Measurements from ENCODE around the gene KCNE1. TPM values are rescaled to one million over a fixed set of nuclear protein-coding genes. Genes with fewer than 3 reads are reported as not detected.
"Not testable (repeated sequence)": the region's sequence is repeated elsewhere in the genome, so short reads cannot be mapped to it uniquely, and the experiment has no call there.

KCNE1 gene
- total and polyA plus RNA-seq, 2 of the 13 experiments (the other 11 are each of a cell fraction or from before 2014, with no cell fraction given), result 0.35 TPM; not detected in 1

- intact Hi-C loops (cut with micrococcal nuclease; ENCODE audit: unreplicated experiment) (no loop called here), in situ Hi-C loops (cut with HindIII; ENCODE audit: extremely low pct_ligation_motif_present, low pct_unique_long_range_greater_than_20kb) (no loop called here)
- H3K27ac ChIP-seq (ENCODE audit: extremely low read length, insufficient read depth, low read length), result no peak overlapping the region
- TF ChIP-seq MIER2 (CRISPR knock-in tag; IDR thresholded peaks at IDR 0.05) (no peak), CREB1 (IDR thresholded peaks at IDR 0.05) (0 out of 2 replicates have a peak, but pooled peaks have one; percentile 7), CREB1 (CRISPR knock-in tag; IDR thresholded peaks at IDR 0.05) (no peak), MTF1 (CRISPR knock-in tag; IDR thresholded peaks at IDR 0.05) (no peak)
- no peaks in the 10 kb centered on the region; the same call in 1 of the 2 replicates for H3K9me3 ChIP-seq (ENCODE audit: low read length)
- no peaks in the 10 kb centered on the region for H3K36me3 ChIP-seq (replicated peaks in 1 of 2; ENCODE audit: control insufficient read depth in 1 of 2, insufficient read depth in 2 of 2, low read length in 2 of 2)
- ChIA-PET CTCF (ENCODE audit: low intra/inter-chr PET ratio, low total read pairs) (no interaction called here), POLR2A (interaction anchor here (0.9 kb wide), 1 partner anchor 24 kb away, joined by 4 read pairs; no protein-coding TSS in a partner anchor)
- H3K4me1 ChIP-seq (ENCODE audit: insufficient read depth, low read length), result peaks cover 22% of the 10 kb centered on the region
- H2AFZ ChIP-seq (ENCODE audit: low read length), result no peak overlapping the region
- no peaks in the 10 kb centered on the region for H3K27me3 ChIP-seq (ENCODE audit: control insufficient read depth in 1 of 2, insufficient read depth in 2 of 2, low read length in 2 of 2)
- H3K79me2 ChIP-seq (ENCODE audit: insufficient read depth, low read length), result no peaks in the 10 kb centered on the region
- ATAC-seq (no peak), FAIRE-seq (no peak), DNase-seq (ENCODE audit: low spot score) (no peak)
- no peak overlapping the region for H3K4me2 ChIP-seq (ENCODE audit: low read depth, low read length)
- H3K4me3 ChIP-seq (replicated peaks in 1 of 3; ENCODE audit: insufficient read depth in 1 of 3, low read depth in 2 of 3, low read length in 3 of 3), result no peak overlapping the region
- H4K20me1 ChIP-seq (ENCODE audit: insufficient read depth, low read length), result no peaks in the 10 kb centered on the region
- WGBS (ENCODE audit: low lambda C conversion rate), result 13% methylated on average over 2 of the region's 3 CpGs
- H3K9ac ChIP-seq (ENCODE audit: insufficient read depth, low read depth, low read length), result no peak overlapping the region
- no TSS peak for BruUV-seq (replicated peaks)
Measured at GRCh38 chr21:34498623-34499022, 13.4 kb downstream of the KCNE1 start.

- H2AFZ ChIP-seq (ENCODE audit: low read length); CTCF ChIA-PET (ENCODE audit: low intra/inter-chr PET ratio, low total read pairs); intact Hi-C loops (cut with micrococcal nuclease; ENCODE audit: unreplicated experiment); H3K27ac ChIP-seq (ENCODE audit: extremely low read length, insufficient read depth, low read length); H4K20me1 ChIP-seq (ENCODE audit: insufficient read depth, low read length); H3K4me3 ChIP-seq (replicated peaks in 1 of 3; ENCODE audit: insufficient read depth in 1 of 3, low read depth in 2 of 3, low read length in 3 of 3); in situ Hi-C loops (cut with HindIII; ENCODE audit: extremely low pct_ligation_motif_present, low pct_unique_long_range_greater_than_20kb); H3K27me3 ChIP-seq (ENCODE audit: control insufficient read depth in 1 of 2, insufficient read depth in 2 of 2, low read length in 2 of 2); H3K4me2 ChIP-seq (ENCODE audit: low read depth, low read length); DNase-seq (ENCODE audit: low spot score); H3K79me2 ChIP-seq (ENCODE audit: insufficient read depth, low read length); BruUV-seq (replicated peaks); FAIRE-seq; H3K9me3 ChIP-seq (ENCODE audit: low read length); POLR2A ChIA-PET; H3K36me3 ChIP-seq (replicated peaks in 1 of 2; ENCODE audit: control insufficient read depth in 1 of 2, insufficient read depth in 2 of 2, low read length in 2 of 2); H3K4me1 ChIP-seq (ENCODE audit: insufficient read depth, low read length); H3K9ac ChIP-seq (ENCODE audit: insufficient read depth, low read depth, low read length): not testable (repeated sequence)
- WGBS (ENCODE audit: low lambda C conversion rate), result no CpG with 5 or more reads among the region's 5 CpGs
- ATAC-seq, result peak; percentile 69
Measured at GRCh38 chr21:34483854-34484253, 28.2 kb downstream of the KCNE1 start.

GRCh38 chr21:34483435-34483834 is 28.6 kb downstream of the KCNE1 start:
- H3K9ac ChIP-seq (ENCODE audit: insufficient read depth, low read depth, low read length); H2AFZ ChIP-seq (ENCODE audit: low read length); FAIRE-seq; H3K4me1 ChIP-seq (ENCODE audit: insufficient read depth, low read length); in situ Hi-C loops (cut with HindIII; ENCODE audit: extremely low pct_ligation_motif_present, low pct_unique_long_range_greater_than_20kb); H3K79me2 ChIP-seq (ENCODE audit: insufficient read depth, low read length); CTCF ChIA-PET (ENCODE audit: low intra/inter-chr PET ratio, low total read pairs); H3K36me3 ChIP-seq (replicated peaks in 1 of 2; ENCODE audit: control insufficient read depth in 1 of 2, insufficient read depth in 2 of 2, low read length in 2 of 2); DNase-seq (ENCODE audit: low spot score); H3K27ac ChIP-seq (ENCODE audit: extremely low read length, insufficient read depth, low read length); H3K27me3 ChIP-seq (ENCODE audit: control insufficient read depth in 1 of 2, insufficient read depth in 2 of 2, low read length in 2 of 2); ATAC-seq; intact Hi-C loops (cut with micrococcal nuclease; ENCODE audit: unreplicated experiment); H3K4me2 ChIP-seq (ENCODE audit: low read depth, low read length); H3K9me3 ChIP-seq (ENCODE audit: low read length); BruUV-seq (replicated peaks); POLR2A ChIA-PET; H3K4me3 ChIP-seq (replicated peaks in 1 of 3; ENCODE audit: insufficient read depth in 1 of 3, low read depth in 2 of 3, low read length in 3 of 3); H4K20me1 ChIP-seq (ENCODE audit: insufficient read depth, low read length): not testable (repeated sequence)
- no CpG with 5 or more reads among the region's 3 CpGs for WGBS (ENCODE audit: low lambda C conversion rate)

- DNase-seq (ENCODE audit: low spot score); POLR2A ChIA-PET; H3K27ac ChIP-seq (ENCODE audit: extremely low read length, insufficient read depth, low read length); H3K9me3 ChIP-seq (ENCODE audit: low read length); H3K36me3 ChIP-seq (replicated peaks in 1 of 2; ENCODE audit: control insufficient read depth in 1 of 2, insufficient read depth in 2 of 2, low read length in 2 of 2); H3K27me3 ChIP-seq (ENCODE audit: control insufficient read depth in 1 of 2, insufficient read depth in 2 of 2, low read length in 2 of 2); CTCF ChIA-PET (ENCODE audit: low intra/inter-chr PET ratio, low total read pairs); BruUV-seq (replicated peaks); H3K4me1 ChIP-seq (ENCODE audit: insufficient read depth, low read length); intact Hi-C loops (cut with micrococcal nuclease; ENCODE audit: unreplicated experiment); H3K79me2 ChIP-seq (ENCODE audit: insufficient read depth, low read length); H3K4me3 ChIP-seq (replicated peaks in 1 of 3; ENCODE audit: insufficient read depth in 1 of 3, low read depth in 2 of 3, low read length in 3 of 3); H4K20me1 ChIP-seq (ENCODE audit: insufficient read depth, low read length); H3K9ac ChIP-seq (ENCODE audit: insufficient read depth, low read depth, low read length); FAIRE-seq; ATAC-seq; H2AFZ ChIP-seq (ENCODE audit: low read length); H3K4me2 ChIP-seq (ENCODE audit: low read depth, low read length); in situ Hi-C loops (cut with HindIII; ENCODE audit: extremely low pct_ligation_motif_present, low pct_unique_long_range_greater_than_20kb): not testable (repeated sequence)
- WGBS (ENCODE audit: low lambda C conversion rate), result no CpG with 5 or more reads among the region's 3 CpGs
Measured at GRCh38 chr21:34467333-34467732, 44.7 kb downstream of the KCNE1 start.
